NCI-H1694 (cell line): ENCODE data around the gene CD74.
A peak's percentile ranks its signal among the peaks of the same experiment; 100 is the strongest.

Source experiments
- DNase-seq: peaks from one replicate; lab custom pipeline; 2025; lab: John Stamatoyannopoulos, UW

The CD74 gene

GRCh38 chr5:150358261-150359095 is 54.2 kb downstream of the CD74 start:
- no peak for DNase-seq

GRCh38 chr5:150357326-150358260 is 55.1 kb downstream of the CD74 start, which contains the start of gene TCOF1:
Gene TCOF1, plus strand, starts transcription at chr5:150357697. Its CDS starts 50 bp downstream, at chr5:150357747.
- DNase-seq = peak; percentile 68

GRCh38 chr5:150356575-150357294 is 56.0 kb downstream of the CD74 start:
- DNase-seq = no peak

GRCh38 chr5:150355791-150356190 is 56.9 kb downstream of the CD74 start:
- no peak for DNase-seq

GRCh38 chr5:150353032-150353675 is 59.6 kb downstream of the CD74 start:
- no peak for DNase-seq

- no peak for DNase-seq
Observed at GRCh38 chr5:150352244-150353031, 60.3 kb downstream of the CD74 start.
